ENCODE results near the gene LRRC32.

LRRC32 gene, protein sequence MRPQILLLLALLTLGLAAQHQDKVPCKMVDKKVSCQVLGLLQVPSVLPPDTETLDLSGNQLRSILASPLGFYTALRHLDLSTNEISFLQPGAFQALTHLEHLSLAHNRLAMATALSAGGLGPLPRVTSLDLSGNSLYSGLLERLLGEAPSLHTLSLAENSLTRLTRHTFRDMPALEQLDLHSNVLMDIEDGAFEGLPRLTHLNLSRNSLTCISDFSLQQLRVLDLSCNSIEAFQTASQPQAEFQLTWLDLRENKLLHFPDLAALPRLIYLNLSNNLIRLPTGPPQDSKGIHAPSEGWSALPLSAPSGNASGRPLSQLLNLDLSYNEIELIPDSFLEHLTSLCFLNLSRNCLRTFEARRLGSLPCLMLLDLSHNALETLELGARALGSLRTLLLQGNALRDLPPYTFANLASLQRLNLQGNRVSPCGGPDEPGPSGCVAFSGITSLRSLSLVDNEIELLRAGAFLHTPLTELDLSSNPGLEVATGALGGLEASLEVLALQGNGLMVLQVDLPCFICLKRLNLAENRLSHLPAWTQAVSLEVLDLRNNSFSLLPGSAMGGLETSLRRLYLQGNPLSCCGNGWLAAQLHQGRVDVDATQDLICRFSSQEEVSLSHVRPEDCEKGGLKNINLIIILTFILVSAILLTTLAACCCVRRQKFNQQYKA

DNA sequence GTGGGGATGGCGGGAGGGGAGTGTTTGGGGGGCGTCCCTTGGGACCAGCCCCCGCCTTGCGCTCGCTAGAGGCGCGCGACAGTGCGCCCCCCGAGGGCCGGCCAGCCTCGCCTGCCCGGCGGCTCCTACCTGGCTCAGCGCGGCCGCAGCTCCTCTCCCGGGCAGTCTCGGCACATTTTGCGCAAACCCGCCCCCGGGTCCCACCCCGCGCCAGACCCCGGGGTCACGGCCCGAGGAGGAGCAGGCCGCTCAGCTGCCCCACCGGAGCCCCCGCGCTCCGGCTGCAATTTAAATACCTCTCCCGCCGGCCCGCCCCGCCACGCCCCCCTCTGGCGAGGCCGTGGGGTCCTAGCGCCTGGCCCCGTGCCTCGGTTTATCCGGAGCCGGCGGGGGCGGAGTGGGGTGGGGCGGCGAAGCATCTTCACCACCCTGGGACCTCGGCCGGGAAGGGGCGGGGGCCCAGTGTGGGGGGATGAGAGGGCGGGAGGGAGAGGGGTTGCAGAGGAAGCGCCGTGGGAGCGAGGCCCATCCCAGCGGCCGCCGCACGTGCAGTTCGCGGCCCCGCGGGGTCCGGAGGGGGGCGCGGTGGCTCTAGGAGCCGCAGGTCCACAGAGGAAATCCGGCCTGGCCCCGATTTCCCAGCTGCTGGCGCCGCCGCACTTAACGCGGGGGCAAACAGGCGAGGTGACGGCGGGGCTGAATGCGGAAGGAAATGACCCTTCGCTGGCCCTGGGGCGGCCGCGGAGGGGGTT lies at the start of gene LRRC32:
LRRC32 (minus strand) TSS at position 263 of the 752 bp plus-strand sequence. CDS start 4,793 bp downstream, outside the sequence.
- no peak for DNase-seq (ENCODE audit: low read depth in 1 of 2, low spot score in 1 of 2)

DNA sequence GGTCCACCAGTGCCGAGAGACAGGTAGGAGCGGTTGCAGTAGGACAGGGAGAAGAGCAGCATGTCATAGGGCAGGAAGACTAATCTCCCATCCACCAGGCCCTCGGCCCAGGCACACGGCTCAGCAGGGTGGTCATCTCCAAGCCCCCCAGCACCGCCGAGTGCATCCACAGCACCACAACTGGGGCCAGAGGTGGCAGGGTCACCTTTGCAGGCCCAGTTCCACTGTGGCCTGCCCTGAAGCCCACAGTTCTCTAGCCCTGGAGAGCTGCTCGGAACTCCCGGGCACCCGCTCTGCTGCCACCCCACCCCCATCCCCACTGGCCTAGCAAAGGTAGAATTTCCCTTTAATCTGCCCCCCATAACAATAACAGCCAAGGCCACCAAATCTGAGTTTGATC lies 49.1 kb upstream of the LRRC32 start:
- no peak for DNase-seq (ENCODE audit: low read depth in 1 of 2, low spot score in 1 of 2)

DNA sequence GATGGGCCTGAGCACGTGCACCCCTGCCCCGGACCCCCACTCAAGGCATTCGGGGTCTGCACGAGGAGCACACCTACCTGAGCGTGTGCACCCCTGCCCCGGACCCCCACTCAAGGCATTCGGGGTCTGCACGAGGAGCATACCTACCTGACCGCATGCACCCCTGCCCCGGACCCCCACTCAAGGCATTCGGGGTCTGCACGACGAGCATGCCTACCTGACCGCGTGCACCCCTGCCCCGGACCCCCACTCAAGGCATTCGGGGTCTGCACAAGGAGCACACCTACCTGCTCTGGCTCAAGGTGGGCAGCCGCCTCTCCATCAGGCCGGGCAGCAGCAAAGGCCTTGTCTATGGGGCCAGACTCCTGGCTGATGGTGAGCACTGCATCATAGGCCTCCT lies 48.7 kb upstream of the LRRC32 start:
- DNase-seq (ENCODE audit: low read depth in 1 of 2, low spot score in 1 of 2), result no peak

DNA sequence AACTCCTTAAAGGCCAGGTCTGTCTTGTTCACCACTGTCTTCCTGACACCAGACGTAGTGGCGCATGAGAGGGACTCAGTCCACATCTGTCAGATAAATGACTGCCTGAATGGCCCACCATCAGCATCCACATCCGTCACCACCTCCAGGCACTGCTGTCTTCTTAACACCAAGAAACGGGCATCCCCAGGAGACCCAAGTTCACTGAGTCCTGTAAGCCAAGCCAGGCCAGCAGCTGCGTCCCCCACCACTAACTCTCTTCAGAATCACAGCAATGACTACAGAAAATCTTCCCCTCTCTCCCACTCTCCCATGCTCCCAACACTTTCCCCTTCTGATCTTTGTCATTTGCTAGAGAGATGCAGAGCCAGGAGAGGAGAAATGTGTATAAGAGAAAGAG lies 47.3 kb upstream of the LRRC32 start:
- DNase-seq (ENCODE audit: low read depth in 1 of 2, low spot score in 1 of 2), result no peak

DNA sequence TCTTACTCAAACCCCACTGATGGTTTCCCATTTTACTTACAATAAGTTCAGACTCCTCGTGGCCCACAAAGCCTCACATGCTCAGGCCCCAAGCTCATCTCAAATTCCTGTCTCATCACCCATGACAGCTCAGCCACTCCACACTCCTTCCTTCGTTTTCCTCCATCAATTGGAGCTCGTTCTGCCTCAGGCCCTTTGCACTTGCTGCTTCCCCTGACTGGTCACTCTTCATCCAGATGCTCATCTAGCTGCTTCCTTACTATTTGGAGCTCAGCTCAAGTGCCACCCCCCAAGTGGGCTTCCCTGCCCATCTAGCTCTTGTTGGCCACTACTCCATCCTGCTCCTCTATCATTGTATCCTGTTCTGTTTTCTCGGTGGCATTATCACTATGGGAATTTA lies 46.8 kb upstream of the LRRC32 start:
- DNase-seq (ENCODE audit: low read depth in 1 of 2, low spot score in 1 of 2), result no peak

DNA sequence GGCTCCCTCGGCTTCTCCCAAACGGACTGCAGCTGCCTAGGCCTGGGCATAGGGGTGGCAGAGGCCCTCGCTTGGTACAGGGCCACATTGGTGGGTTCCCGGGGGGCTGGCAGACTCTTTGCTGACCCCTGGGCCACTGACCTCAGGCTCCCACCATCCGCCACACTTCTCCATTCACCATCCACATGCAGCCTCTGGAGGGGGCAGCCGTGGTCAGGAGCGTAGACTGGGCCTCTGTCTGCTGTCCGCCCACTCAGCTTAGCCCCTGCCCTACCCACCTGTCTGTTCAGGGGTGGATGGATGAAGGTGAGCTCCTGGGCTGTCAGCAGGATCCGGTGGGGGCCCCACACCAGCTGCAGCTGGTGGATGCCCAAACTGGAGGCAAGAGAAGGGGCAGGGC lies 45.7 kb upstream of the LRRC32 start:
- DNase-seq (ENCODE audit: low read depth in 1 of 2, low spot score in 1 of 2), result no peak

DNA sequence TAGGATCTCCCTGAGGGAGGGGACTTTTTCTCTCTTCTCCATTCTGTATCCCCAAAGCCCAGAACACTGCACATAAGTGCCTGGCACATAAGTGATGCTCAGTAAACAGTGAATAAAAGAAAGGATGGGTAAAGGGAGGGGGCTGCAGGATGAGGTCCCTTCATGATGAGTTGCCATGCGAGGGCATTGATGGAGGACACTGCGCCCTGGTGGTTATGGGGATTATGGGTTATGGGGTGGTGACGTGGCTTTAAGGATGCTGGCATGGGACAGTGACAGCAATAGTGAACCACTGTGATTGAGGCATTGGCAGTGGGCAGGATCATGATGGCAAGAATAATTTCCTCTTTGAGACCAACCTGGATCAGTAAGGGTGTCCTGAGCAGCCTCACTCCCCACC lies 43.9 kb upstream of the LRRC32 start:
- DNase-seq (ENCODE audit: low read depth in 1 of 2, low spot score in 1 of 2), result no peak

DNA sequence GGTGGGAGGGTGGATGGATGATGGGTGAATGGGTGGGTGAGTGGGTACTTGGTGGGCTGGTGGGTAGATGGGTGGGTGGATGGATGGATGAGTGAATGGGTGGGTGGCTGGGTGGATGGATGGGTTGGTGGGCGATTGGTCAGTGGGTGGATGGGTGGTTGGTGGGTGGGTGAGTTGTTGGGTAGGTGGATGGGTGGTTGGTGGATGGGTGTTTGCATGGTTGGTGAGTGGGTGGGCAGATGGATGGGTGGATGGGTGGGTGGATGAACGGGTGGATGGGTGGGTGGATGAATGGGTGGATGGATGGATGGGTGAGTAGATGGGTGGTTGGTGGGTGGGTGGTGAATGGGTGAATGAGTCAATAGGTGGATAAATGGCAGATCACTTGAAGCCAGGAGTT lies 43.0 kb upstream of the LRRC32 start:
- no peak for DNase-seq (ENCODE audit: low read depth in 1 of 2, low spot score in 1 of 2)

DNA sequence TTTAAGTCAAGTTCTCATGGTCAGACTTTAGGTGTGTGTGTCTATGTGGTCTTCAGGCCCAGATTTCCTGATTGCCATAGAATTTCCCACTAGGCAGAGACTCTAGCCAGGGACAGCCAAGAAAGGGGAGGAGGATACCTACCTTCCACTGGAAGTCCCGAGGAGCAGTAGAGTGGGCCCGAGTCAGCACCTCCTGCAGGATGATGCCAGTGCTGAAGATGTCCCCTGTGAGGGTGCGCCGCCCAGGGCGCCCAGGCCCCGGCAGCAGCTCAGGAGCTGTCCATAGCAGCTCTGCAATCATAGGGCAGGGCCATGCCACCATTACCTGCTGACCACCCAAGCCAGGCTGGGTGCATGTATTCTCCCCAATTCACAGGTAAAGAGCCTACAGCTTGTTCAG lies 41.6 kb upstream of the LRRC32 start:
- DNase-seq (ENCODE audit: low read depth in 1 of 2, low spot score in 1 of 2), result no peak

DNA sequence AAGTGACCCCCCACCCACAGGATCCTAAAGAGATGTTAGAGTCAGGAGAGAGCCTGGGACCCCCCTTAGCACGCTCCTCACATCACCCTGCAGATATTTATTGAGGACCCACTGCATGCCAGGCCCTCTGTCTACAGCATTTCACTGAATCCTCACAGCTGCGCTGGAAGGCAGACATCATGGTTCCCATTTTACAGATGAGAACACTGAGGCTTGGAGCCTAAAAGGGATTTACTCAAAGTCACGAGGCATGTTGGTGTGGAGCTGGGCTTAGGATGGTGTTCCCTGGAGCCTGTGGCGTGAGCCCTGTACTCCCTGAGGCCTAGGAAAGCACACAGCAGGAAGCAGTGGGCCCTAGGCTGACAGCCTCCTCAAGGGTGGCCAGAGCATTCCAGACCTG lies 39.2 kb upstream of the LRRC32 start:
- DNase-seq (ENCODE audit: low read depth in 1 of 2, low spot score in 1 of 2), result no peak

DNA sequence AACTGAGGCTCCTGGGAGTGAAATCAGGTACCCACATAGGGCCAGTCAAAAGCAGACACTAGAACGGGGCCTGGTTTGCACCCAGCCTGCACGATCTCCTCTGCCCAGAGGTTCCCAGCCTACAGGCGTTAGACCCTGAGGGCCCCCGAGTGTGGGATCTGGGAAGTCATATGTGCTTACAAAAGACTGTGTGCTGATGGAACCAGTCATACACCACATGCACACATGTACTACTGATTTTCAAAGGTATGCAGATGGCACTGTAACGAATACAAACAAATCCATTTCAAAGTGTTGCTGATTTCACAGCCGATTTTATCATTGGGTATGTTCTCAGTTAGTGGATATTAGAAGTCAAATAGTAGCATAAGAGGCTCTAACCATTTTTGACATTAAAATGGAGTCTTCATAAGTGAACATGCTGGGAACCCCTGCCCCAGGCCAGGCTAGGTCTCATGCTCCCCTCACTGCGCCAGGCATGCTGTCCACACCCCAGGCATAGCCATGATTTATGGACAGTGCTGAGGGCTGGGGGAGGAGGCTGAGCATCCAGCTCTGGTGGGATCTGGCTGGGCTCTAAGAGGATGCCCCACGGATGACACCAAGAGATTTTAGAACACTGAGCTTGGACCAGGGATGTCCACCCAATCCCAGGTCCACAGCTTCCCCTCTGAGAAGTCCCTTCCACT lies 38.6 kb upstream of the LRRC32 start:
- no peak for DNase-seq (ENCODE audit: low read depth in 1 of 2, low spot score in 1 of 2)

DNA sequence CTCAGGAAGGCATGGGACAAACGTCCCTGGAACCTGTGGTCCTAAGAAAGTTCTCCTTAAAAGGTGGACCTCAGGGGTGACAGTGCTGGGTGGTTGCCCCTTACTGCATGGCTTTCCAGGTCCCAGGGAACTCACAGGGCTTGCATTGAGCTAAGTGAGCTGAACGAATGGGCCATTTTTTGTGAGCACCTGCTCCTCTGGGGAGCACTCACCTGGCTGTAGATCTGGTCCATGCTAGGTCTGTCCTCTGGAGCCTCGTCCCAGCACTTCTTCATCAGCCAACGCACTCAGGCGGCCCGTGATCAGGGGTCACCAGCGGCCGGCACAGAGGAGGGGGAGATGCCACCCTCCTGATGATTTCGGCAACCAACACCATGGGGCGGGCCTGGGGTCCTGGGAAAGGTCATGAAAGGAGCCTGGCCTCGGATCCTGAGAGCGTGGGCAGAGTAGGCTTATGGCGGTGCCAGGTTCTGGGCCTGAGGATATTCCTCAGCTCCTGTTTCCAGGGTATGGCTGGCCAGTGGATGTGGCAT lies 36.8 kb upstream of the LRRC32 start:
- DNase-seq (ENCODE audit: low read depth in 1 of 2, low spot score in 1 of 2), result no peak

DNA sequence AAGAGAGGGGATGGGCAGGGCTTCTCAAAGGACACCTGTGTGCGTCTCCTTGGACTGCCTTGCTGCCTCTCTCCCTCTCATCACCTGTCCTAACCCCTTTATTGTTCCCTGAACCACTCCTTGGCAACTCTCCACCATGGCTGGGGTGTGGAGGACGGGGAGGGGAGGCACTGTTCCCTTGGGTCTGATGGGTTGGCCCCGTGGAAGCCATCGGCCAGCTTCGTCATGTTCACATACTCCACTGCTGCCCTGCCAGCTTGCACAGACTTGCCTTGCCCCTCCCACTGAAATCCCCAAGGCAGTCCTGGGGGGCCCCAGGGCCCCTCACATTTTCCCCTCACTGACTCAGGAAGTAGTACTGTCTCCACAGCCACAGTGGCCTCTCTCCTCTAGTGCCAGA lies 36.1 kb upstream of the LRRC32 start:
- no peak for DNase-seq (ENCODE audit: low read depth in 1 of 2, low spot score in 1 of 2)

DNA sequence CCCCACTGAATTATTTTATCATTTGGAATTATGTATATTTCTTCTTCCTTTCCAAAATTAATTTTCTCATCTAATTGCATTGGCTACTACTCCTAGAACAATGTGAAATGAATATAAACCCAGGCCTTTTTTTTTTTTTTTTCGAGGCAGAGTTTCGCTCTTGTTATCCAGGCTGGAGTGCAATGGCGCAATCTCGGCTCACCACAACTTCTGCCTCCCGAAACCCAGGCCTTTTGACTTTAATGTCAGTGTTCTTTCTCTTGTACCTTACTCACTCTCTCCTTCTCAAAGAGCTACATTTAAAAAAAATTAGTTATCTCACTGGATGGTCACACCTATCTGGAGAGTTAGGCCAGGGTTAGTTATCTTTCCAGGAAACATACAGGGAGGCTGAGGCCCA lies 35.3 kb upstream of the LRRC32 start:
- DNase-seq (ENCODE audit: low read depth in 1 of 2, low spot score in 1 of 2), result no peak

DNA sequence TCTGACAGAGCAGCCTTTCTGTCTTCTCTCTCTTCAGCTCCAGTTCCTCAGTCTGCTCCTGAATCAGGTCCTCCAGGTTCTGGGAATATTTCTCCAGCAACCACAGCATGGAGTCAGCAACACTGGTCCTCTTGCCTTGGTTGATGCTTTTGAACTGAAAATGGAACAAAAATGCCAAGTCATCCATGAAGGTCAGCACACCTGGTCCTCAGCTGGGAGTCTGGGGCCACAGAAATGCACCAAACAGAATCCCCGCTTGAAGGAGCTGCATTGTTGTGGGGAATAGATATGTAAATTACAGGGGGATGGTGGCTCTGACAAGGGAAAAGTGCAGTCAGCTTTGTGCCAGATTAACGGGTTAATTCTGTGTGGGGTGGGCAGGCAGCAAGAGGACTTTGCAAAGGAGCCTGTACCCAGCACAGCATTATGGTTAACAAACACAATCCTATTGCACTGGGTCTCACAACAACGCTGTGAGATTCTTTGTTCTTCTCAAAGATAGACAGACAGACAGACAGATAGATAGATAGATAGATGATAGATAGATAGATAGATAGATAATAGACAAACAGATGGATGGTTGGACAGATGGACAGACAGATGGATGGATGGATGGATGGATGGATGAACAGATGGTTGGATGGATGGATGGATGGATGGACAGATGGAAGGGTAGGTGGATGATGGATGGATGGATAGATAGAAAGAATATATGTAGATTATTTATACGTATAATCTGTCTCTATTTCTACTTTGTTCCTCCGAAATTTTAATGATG lies 33.8 kb upstream of the LRRC32 start:
- DNase-seq (ENCODE audit: low read depth in 1 of 2, low spot score in 1 of 2), result no peak

DNA sequence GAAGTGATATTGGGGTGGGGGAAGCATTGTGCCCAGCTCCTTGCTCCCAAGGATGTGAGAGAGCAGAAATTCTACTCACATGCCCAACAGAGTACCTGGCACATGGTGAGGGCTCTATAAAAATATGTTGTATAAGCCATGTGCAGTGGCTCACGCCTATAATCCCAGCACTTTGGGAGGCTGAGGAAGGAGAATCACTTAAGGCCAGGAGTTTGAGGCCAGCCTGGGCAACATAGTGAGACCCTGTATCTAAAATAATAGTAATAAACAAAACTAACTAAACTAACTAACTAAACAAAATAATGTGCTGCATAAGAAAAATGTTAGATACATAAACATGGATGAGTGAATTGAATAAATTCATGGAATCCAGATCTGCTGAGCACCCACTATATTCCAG lies 33.2 kb upstream of the LRRC32 start:
- DNase-seq (ENCODE audit: low read depth in 1 of 2, low spot score in 1 of 2), result no peak

DNA sequence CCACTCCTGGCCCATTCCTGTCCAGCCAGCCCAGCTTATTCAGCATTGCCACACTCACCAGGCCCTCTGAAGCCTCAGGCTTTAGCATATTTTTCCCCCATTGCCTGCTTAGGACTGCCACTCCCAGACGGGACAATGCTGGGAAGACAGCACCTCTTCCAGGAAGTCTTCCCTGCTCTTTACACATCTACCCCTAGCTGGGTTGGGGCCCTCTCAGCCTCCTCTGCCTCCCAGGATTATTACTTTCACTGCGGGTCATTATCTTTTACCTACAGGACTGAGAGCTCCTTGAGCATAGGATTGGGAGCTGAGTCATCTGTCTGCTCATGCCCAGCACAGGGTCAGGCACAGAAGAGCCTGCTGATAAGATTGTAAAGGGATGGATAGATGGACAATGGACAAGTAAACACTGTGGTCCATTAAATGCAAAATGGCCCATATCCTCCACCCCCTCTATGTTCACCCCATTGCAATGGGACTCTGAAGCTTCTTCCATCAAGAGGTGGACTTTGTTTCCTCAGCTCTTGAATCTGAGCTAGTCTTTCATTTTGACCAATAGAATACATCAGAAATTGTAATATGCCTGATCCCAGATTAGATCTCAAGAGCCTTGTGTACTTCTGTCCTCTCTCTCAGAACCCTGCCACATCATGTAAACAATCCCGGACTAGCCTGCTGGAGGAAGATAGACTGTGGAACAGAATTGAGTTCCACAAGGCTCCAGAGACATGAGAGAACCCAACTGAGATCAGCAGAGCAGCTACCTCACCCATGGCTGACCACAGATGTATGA lies 32.0 kb upstream of the LRRC32 start:
- no peak for DNase-seq (ENCODE audit: low read depth in 1 of 2, low spot score in 1 of 2)

DNA sequence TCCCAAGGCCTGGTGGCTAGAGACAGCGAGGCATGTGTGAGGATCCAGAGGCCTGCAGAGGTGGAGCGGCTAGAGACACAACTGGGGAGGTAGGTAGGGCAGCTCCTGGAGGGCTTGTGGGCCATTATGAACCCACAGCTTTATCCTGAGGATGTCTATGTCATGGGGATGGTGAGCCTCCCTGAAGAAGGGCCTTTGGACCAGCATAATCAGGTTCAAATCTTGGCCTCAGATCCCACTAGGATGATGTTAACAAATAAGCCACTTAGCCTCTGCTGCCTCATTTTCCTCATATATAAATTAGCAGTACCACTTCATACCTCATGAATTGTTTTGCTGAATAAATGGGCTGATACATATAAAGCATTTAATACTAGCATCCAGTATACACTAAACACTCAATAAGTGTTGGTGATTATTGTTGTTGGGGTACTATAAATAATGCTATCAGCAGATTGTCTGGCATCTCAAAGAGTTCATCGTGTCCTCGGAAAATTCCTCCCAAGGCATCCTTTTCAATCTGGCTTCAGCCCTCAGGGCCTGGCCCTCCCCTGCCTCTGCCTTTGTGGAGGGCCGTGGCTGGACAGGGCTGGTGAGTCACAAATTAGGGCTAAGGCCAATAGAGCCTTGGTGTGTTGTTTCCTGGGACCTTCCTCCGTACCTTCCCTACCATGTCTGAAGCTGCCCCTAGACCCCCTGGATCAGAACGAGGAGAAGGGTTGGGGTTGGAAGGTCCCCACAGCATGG lies 30.9 kb upstream of the LRRC32 start:
- DNase-seq (ENCODE audit: low read depth in 1 of 2, low spot score in 1 of 2), result no peak
